ENCODE data around the gene POLR1C.
A peak's percentile ranks its signal among the peaks of the same experiment; 100 is the strongest.
"Not testable (repeated sequence)": the region's sequence is repeated elsewhere in the genome, so short reads cannot be mapped to it uniquely, and the experiment has no call there.

POLR1C gene

GRCh38 chr6:43493230-43493629 lies 23.7 kb upstream of the POLR1C start:
- DNase-seq: no peak

GRCh38 chr6:43493833-43494232 lies 23.1 kb upstream of the POLR1C start:
- no peak for DNase-seq

GRCh38 chr6:43494321-43494720 lies 22.6 kb upstream of the POLR1C start:
- DNase-seq: no peak

GRCh38 chr6:43494766-43495165 lies 22.1 kb upstream of the POLR1C start:
- DNase-seq: no peak

GRCh38 chr6:43495409-43495941 lies 21.4 kb upstream of the POLR1C start:
- DNase-seq: no peak

- peak; percentile 20 for DNase-seq
Observed at GRCh38 chr6:43496370-43497128, 20.3 kb upstream of the POLR1C start.

- no peak for DNase-seq
Observed at GRCh38 chr6:43497129-43497396, 19.8 kb upstream of the POLR1C start.

GRCh38 chr6:43497689-43498088 lies 19.2 kb upstream of the POLR1C start:
- no peak for DNase-seq

- DNase-seq: not testable (repeated sequence)
Observed at GRCh38 chr6:43498291-43498690, 18.6 kb upstream of the POLR1C start.

- no peak for DNase-seq
Observed at GRCh38 chr6:43499028-43499815, 17.7 kb upstream of the POLR1C start.

GRCh38 chr6:43500921-43501320 lies 16.0 kb upstream of the POLR1C start:
- DNase-seq: no peak

GRCh38 chr6:43502666-43503065 lies 14.2 kb upstream of the POLR1C start:
- no peak for DNase-seq

- no peak for DNase-seq
Observed at GRCh38 chr6:43503443-43503842, 13.4 kb upstream of the POLR1C start.

GRCh38 chr6:43504756-43505593 lies 11.9 kb upstream of the POLR1C start:
- no peak for DNase-seq

GRCh38 chr6:43505718-43506117 lies 11.2 kb upstream of the POLR1C start:
- no peak for DNase-seq

- DNase-seq: no peak
Observed at GRCh38 chr6:43506171-43506570, 10.7 kb upstream of the POLR1C start.

- DNase-seq: peak; percentile 83
Observed at GRCh38 chr6:43506667-43507471, 10.0 kb upstream of the POLR1C start.

GRCh38 chr6:43508481-43509141 lies 8.3 kb upstream of the POLR1C start:
- no peak for DNase-seq

GRCh38 chr6:43509142-43509983 lies 7.5 kb upstream of the POLR1C start:
- no peak for DNase-seq

GRCh38 chr6:43509984-43510826 lies 6.7 kb upstream of the POLR1C start, which contains the start of gene LRRC73:
Gene LRRC73, minus strand, starts transcription at chr6:43510346. Its CDS starts 561 bp downstream, at chr6:43509785.
- DNase-seq: peak; percentile 86

Data from stimulated activated CD4-positive, alpha-beta T cell treated with anti-CD3 and anti-CD28 coated beads, Interleukin-15, amount 100 ng/mL, for 24 hours (primary cell).